Neural cell (in vitro differentiated cells): ENCODE data around the gene TFEB.

ENCODE experiments used
- CTCF ChIP-seq: fragments of 450-650 bp; IDR thresholded peaks from 2 replicates; pipeline ENCODE4 v1.5.1; 2014; ENCODE audit warnings: antibody characterized with exemption, mild to moderate bottlenecking, moderate library complexity; ENCODE audit not compliant: poor library complexity, severe bottlenecking
- EP300 ChIP-seq: fragments of 450-650 bp; conservative IDR thresholded peaks from 2 replicates; pipeline ENCODE4 v1.6.1; 2014; ENCODE audit warnings: antibody characterized with exemption, mild to moderate bottlenecking, moderate library complexity; ENCODE audit not compliant: poor library complexity, severe bottlenecking
- MXI1 ChIP-seq: fragments of 450-650 bp; conservative IDR thresholded peaks from 2 replicates; pipeline ENCODE4 v1.6.1; 2014; ENCODE audit warnings: antibody characterized with exemption, mild to moderate bottlenecking; ENCODE audit not compliant: poor library complexity, severe bottlenecking

- TF ChIP-seq CTCF (no peak), EP300 (no peak), MXI1 (no peak)
Measured at GRCh38 chr6:41687501-41688175, 47.8 kb downstream of the TFEB start.
